ENCODE results near the gene NOTUM. TPM values are rescaled to one million over a fixed set of nuclear protein-coding genes. Genes with fewer than 3 reads are reported as not detected.

The NOTUM gene
- total and polyA plus RNA-seq, 7 experiments from 2014 or later = 0.35 to 0.82 TPM; not detected in 5

DNA sequence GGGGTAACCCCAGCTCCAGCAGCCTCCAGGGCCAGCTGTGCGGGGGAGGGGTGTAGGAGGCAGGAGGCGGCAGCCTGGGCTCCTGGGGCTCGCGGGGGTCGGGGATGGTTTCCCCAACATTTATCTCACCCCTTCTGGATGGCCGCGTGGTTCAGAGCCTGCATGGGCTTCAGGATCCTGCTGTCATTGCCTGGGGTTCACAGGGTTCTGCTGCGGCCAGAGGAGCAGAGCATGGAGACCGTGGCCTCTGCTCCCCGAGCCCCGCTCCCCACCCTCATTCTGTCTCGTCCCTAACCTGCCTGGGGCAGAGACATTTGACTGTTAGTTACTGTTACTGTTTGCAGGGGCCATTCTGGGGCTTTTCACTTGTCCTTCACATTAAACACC, 18.8 kb downstream of the NOTUM start:
- no peaks in the 10 kb centered on the region for H3K36me3 ChIP-seq (ENCODE audit: control insufficient read depth in 2 of 3, insufficient read depth in 3 of 3, low read length in 3 of 3)
- Mint-ChIP-seq H3K27ac (no peak overlapping the region), H3K36me3 (no peaks in the 10 kb centered on the region), H3K27me3 (peaks cover 0 to 6% (median 0%) of the 10 kb centered on the region in 5 donors), H3K9me3 (no peaks in the 10 kb centered on the region), H3K4me3 (no peak overlapping the region), H3K4me1 (peaks cover 0 to 10% (median 6%) of the 10 kb centered on the region in 7 donors)
- CTCF ChIA-PET = no interaction called here
- ATAC-seq (no peak), DNase-seq (no peak)
- intact Hi-C loops (cut with micrococcal nuclease) = no loop called here
- H3K4me1 ChIP-seq (ENCODE audit: control insufficient read depth in 2 of 2, insufficient read depth in 2 of 2, low read length in 2 of 2) = no peaks in the 10 kb centered on the region
- no peak overlapping the region for H3K4me3 ChIP-seq (ENCODE audit: low read length)
- H3K27ac ChIP-seq (ENCODE audit: low read depth, low read length) = no peak overlapping the region
- no peaks in the 10 kb centered on the region for H3K27me3 ChIP-seq (ENCODE audit: control insufficient read depth in 2 of 2, insufficient read depth in 2 of 2, low read length in 2 of 2)
- no peaks in the 10 kb centered on the region for H3K9me3 ChIP-seq (ENCODE audit: control insufficient read depth in 2 of 3, low read length in 3 of 3)
- POLR2A ChIA-PET = interaction anchor here (0.7 kb wide), 1 partner anchor 363 kb away, joined by 3 read pairs; no protein-coding TSS in a partner anchor

DNA sequence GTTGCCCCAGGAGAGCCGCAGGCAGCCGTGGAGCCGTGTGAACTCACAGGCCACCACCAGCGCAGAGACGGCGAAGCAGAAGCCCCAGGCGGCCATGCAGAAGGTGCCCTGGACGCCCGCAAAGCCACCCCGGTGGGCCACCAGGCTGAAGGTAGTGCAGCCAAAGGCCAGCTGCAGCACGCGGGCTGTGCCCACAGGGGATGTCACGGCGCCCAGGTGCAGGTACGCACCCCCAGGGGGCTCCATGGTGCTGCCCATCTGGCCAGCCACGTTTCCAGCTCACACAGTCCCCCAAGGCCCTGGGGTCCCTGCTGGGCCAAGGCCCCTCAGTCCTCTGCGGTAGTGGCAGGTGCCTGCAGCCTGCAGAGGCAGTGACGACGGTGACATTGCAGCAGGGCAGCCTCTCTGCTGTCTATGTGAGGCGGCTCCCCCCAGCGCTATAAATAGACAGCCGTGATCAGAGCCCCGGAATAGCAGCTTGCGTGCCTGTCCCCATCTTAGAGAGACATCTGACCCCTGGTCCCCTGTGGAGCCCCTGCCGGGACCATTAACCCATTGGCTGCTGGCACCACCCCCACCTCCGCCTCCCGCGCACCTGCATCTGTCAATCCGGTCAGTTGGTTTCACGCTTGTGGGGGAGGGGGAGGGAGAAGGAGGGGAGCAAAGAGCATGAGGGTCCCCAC, 19.4 kb downstream of the NOTUM start:
- Mint-ChIP-seq H3K27ac (no peak overlapping the region), H3K36me3 (no peaks in the 10 kb centered on the region), H3K27me3 (peaks cover 0 to 6% (median 0%) of the 10 kb centered on the region in 5 donors), H3K4me1 (peaks cover 0 to 10% (median 6%) of the 10 kb centered on the region in 7 donors), H3K4me3 (no peak overlapping the region), H3K9me3 (no peaks in the 10 kb centered on the region)
- no peaks in the 10 kb centered on the region for H3K27me3 ChIP-seq (ENCODE audit: control insufficient read depth in 2 of 2, insufficient read depth in 2 of 2, low read length in 2 of 2)
- H3K4me1 ChIP-seq (ENCODE audit: control insufficient read depth in 2 of 2, insufficient read depth in 2 of 2, low read length in 2 of 2) = peaks cover 0 to 2% of the 10 kb centered on the region in 2 donors
- intact Hi-C loops (cut with micrococcal nuclease) = no loop called here
- no peak overlapping the region for H3K4me3 ChIP-seq (ENCODE audit: low read length)
- CTCF ChIA-PET = no interaction called here
- POLR2A ChIA-PET = interaction anchor here (0.7 kb wide), 1 partner anchor 364 kb away, joined by 3 read pairs; no protein-coding TSS in a partner anchor
- H3K36me3 ChIP-seq (ENCODE audit: control insufficient read depth in 2 of 3, insufficient read depth in 3 of 3, low read length in 3 of 3) = no peaks in the 10 kb centered on the region
- no peak for ATAC-seq
- H3K27ac ChIP-seq (ENCODE audit: low read depth, low read length) = no peak overlapping the region
- DNase-seq = no peak
- no peaks in the 10 kb centered on the region for H3K9me3 ChIP-seq (ENCODE audit: control insufficient read depth in 2 of 3, low read length in 3 of 3)

DNA sequence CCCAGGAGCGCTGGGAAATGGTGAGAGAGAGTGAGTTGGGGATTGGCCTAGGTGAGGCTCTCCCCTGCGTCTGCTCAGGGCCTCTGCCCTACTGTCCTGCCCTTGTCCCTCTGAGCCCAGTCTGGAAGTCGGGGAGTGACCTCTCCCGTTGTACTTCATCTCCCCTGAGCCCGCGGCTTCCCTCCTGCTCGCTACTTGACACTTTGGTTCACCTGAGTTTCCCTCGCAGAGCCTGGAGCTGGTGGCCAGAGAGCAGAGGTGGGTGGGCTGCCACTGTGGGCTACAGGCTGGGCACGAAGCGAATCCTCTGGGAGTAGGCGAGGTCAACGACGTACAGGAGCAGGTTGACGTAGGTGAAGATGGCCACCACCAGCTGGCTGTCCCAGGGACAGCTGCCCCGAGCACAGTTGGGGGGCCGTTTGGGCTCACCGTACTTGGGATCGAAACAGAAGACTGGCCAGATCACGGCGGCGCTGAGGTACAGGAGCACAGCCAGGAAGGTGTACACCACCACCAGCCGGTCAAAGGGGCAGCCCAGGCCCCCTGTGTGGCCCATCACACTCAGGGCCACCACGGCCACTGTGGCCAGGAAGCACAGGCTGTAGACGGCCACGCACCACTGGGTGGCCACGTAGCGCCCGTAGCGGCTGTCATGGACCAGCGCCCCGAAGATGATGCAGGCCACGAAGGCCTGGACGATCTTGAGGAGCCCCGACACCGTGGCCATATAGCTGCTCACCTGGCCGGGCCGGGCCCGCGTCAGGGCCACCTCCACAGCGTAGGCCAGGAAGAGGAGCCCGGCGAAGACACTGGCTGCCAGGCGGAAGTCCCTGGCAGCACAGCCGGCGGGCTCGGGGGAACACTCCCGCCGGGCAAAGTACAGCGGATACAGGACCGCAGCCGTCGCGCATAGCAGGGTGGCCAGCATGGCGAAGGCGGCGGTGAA, 20.2 kb downstream of the NOTUM start:
- Mint-ChIP-seq H3K36me3 (no peaks in the 10 kb centered on the region), H3K4me3 (no peak overlapping the region), H3K27ac (no peak overlapping the region), H3K27me3 (peaks cover 0 to 6% (median 0%) of the 10 kb centered on the region in 5 donors), H3K4me1 (peaks cover 0 to 10% (median 6%) of the 10 kb centered on the region in 7 donors), H3K9me3 (no peaks in the 10 kb centered on the region)
- ATAC-seq (no peak), DNase-seq (no peak)
- H3K4me3 ChIP-seq (ENCODE audit: low read length) = no peak overlapping the region
- H3K4me1 ChIP-seq (ENCODE audit: control insufficient read depth in 2 of 2, insufficient read depth in 2 of 2, low read length in 2 of 2) = peaks cover 0 to 3% of the 10 kb centered on the region in 2 donors
- H3K36me3 ChIP-seq (ENCODE audit: control insufficient read depth in 2 of 3, insufficient read depth in 3 of 3, low read length in 3 of 3) = no peaks in the 10 kb centered on the region
- no peaks in the 10 kb centered on the region for H3K27me3 ChIP-seq (ENCODE audit: control insufficient read depth in 2 of 2, insufficient read depth in 2 of 2, low read length in 2 of 2)
- ChIA-PET POLR2A (no interaction called here), CTCF (interaction anchor here (0.6 kb wide), 1 partner anchor 1774 kb away, joined by 5 read pairs; no protein-coding TSS in a partner anchor)
- no peak overlapping the region for H3K27ac ChIP-seq (ENCODE audit: low read depth, low read length)
- no peaks in the 10 kb centered on the region for H3K9me3 ChIP-seq (ENCODE audit: control insufficient read depth in 2 of 3, low read length in 3 of 3)
- intact Hi-C loops (cut with micrococcal nuclease) = no loop called here

GRCh38 chr17:81939881-81940385, 21.1 kb downstream of the NOTUM start:
- H3K27me3 Mint-ChIP-seq = peaks cover 0 to 6% (median 0%) of the 10 kb centered on the region in 5 donors
- Histone ChIP-seq H3K27ac (ENCODE audit: low read depth, low read length) (no peak overlapping the region), H3K4me3 (ENCODE audit: low read length) (no peak overlapping the region), H3K4me1 (ENCODE audit: control insufficient read depth in 2 of 2, insufficient read depth in 2 of 2, low read length in 2 of 2) (peaks cover 0 to 3% of the 10 kb centered on the region in 2 donors), H3K9me3 (ENCODE audit: control insufficient read depth in 2 of 3, low read length in 3 of 3) (no peaks in the 10 kb centered on the region), H3K27me3 (ENCODE audit: control insufficient read depth in 2 of 2, insufficient read depth in 2 of 2, low read length in 2 of 2) (no peaks in the 10 kb centered on the region), H3K36me3 (ENCODE audit: control insufficient read depth in 2 of 3, insufficient read depth in 3 of 3, low read length in 3 of 3) (no peaks in the 10 kb centered on the region)
- intact Hi-C loops (cut with micrococcal nuclease) = no loop called here
- no peak overlapping the region for H3K4me3 Mint-ChIP-seq
- ChIA-PET POLR2A (no interaction called here), CTCF (interaction anchor here (0.6 kb wide), 1 partner anchor 1773 kb away, joined by 5 read pairs; no protein-coding TSS in a partner anchor)
- DNase-seq (no peak), ATAC-seq (no peak)
- no peaks in the 10 kb centered on the region for H3K36me3 Mint-ChIP-seq
- H3K27ac Mint-ChIP-seq = peak overlapping the region in 1 of 9 donors; percentile 32
- H3K9me3 Mint-ChIP-seq = no peaks in the 10 kb centered on the region
- peaks cover 0 to 13% (median 8%) of the 10 kb centered on the region in 7 donors for H3K4me1 Mint-ChIP-seq

- DNase-seq (no peak), ATAC-seq (no peak)
- CTCF ChIA-PET = no interaction called here
- intact Hi-C loops (cut with micrococcal nuclease) = no loop called here
- Mint-ChIP-seq H3K27ac (no peak overlapping the region), H3K9me3 (no peaks in the 10 kb centered on the region), H3K4me1 (peaks cover 0 to 13% (median 8%) of the 10 kb centered on the region in 7 donors), H3K27me3 (peaks cover 0 to 6% (median 0%) of the 10 kb centered on the region in 5 donors), H3K36me3 (no peaks in the 10 kb centered on the region), H3K4me3 (no peak overlapping the region)
- POLR2A ChIA-PET = no interaction called here
- Histone ChIP-seq H3K27me3 (ENCODE audit: control insufficient read depth in 2 of 2, insufficient read depth in 2 of 2, low read length in 2 of 2) (no peaks in the 10 kb centered on the region), H3K27ac (ENCODE audit: low read depth, low read length) (no peak overlapping the region), H3K4me3 (ENCODE audit: low read length) (no peak overlapping the region), H3K36me3 (ENCODE audit: control insufficient read depth in 2 of 3, insufficient read depth in 3 of 3, low read length in 3 of 3) (no peaks in the 10 kb centered on the region), H3K4me1 (ENCODE audit: control insufficient read depth in 2 of 2, insufficient read depth in 2 of 2, low read length in 2 of 2) (peaks cover 0 to 3% of the 10 kb centered on the region in 2 donors), H3K9me3 (ENCODE audit: control insufficient read depth in 2 of 3, low read length in 3 of 3) (no peaks in the 10 kb centered on the region)
Measured at GRCh38 chr17:81939218-81939617, 21.8 kb downstream of the NOTUM start.

DNA sequence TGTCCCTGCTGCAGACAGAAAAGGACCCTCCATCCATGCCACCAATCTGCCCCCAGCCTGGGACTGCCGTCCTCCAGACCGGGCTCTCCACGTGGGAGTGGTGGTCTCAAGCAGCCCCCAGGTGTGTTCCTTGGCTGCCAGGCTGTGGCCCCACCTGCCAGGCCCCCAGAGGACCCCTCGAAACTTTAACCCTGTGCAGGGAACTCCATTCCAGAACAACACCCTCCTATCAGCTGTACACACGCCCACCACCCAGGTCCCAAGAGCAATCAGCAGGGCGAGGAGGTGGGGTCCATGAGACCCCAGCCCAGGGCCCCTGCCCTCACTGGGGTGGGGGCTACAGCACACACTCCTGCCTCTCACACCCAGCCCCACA, 25.3 kb downstream of the NOTUM start:
- CTCF ChIA-PET = interaction anchor here (0.7 kb wide), 1 partner anchor 823 kb away, joined by 3 read pairs; no protein-coding TSS in a partner anchor
- Mint-ChIP-seq H3K4me1 (peaks cover 0 to 13% (median 9%) of the 10 kb centered on the region in 7 donors), H3K36me3 (no peaks in the 10 kb centered on the region), H3K4me3 (peak overlapping the region in 8 of 10 donors; percentile 24 to 74 (median 52)), H3K9me3 (no peaks in the 10 kb centered on the region), H3K27me3 (peaks cover 0 to 18% (median 0%) of the 10 kb centered on the region in 5 donors), H3K27ac (peak overlapping the region in 1 of 9 donors; percentile 25)
- Histone ChIP-seq H3K4me1 (ENCODE audit: control insufficient read depth in 2 of 2, insufficient read depth in 2 of 2, low read length in 2 of 2) (peaks cover 0 to 3% of the 10 kb centered on the region in 2 donors), H3K27ac (ENCODE audit: low read depth, low read length) (no peak overlapping the region), H3K36me3 (ENCODE audit: control insufficient read depth in 2 of 3, insufficient read depth in 3 of 3, low read length in 3 of 3) (no peaks in the 10 kb centered on the region), H3K4me3 (ENCODE audit: low read length) (no peak overlapping the region), H3K9me3 (ENCODE audit: control insufficient read depth in 2 of 3, low read length in 3 of 3) (no peaks in the 10 kb centered on the region), H3K27me3 (ENCODE audit: control insufficient read depth in 2 of 2, insufficient read depth in 2 of 2, low read length in 2 of 2) (no peaks in the 10 kb centered on the region)
- intact Hi-C loops (cut with micrococcal nuclease) = loop anchor here in 1 of 2 donors (2.0 kb wide), 1 partner anchor 41 kb away; the partner anchor contains the start of gene ASPSCR1
- no peak for ATAC-seq
- DNase-seq = no peak
- POLR2A ChIA-PET = no interaction called here
